Measurements from ENCODE around the gene ITCH.
"Not testable (repeated sequence)": the region's sequence is repeated elsewhere in the genome, so short reads cannot be mapped to it uniquely, and the experiment has no call there.

The ITCH gene

DNA sequence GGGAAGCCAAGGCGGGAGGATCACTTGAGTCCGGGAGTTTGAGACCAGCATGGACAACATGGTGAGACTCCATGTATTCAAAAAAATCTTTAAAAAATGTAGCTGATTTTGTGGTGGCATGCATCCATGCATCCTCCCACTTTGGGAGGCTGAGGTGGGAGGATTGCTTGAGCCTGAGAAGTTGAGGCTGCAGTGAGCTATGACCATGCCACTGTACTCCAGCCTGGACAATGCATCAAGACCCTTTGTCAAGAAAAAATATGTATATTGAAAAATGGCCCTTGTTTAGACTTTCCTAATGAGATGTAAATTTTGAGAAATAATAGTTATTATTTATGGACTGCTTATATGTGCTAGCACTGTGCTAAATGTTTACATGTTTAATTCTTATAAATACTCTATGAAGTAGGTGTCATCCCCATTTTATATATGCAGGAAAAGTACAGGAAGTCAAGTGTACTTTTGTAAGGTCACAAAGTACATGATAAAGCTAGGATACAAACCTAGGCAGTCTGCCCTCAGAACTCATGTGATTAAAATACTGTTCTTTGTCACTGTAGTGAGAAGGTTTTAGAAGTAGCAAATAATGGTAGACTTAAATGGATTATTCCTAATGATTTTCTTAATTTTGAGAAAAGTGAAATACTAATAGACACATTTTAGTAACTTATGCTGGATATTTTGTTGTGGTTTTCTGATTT lies 58.8 kb downstream of the ITCH start:
- no peak for DNase-seq

DNA sequence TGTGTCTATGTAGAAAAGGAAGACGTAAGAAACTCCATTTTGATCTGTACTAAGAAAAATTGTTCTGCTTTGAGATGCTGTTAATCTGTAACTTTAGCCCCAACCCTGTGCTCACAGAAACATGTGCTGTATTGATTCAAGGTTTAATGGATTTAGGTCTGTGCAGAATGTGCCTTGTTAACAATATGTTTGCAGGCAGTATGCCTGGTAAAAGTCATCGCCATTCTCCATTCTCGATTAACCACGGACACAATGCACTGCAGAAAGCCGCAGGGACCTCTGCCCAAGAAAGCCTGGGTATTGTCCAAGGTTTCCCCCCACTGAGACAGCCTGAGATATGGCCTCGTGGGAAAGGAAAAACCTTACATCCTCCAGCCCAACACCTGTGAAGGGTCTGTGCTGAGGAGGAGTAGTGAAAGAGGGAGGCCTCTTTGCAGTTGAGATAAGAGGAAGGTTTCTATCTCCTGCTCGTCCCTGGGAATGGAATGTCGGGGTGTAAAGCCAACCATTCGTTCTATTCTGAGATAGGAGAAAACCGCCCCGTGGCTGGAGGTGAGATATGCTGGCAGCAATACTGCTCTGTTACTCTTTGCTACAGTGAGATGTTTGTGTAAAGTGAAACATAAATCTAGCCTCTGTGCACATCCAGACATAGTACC lies 62.1 kb downstream of the ITCH start:
- DNase-seq, result not testable (repeated sequence)

DNA sequence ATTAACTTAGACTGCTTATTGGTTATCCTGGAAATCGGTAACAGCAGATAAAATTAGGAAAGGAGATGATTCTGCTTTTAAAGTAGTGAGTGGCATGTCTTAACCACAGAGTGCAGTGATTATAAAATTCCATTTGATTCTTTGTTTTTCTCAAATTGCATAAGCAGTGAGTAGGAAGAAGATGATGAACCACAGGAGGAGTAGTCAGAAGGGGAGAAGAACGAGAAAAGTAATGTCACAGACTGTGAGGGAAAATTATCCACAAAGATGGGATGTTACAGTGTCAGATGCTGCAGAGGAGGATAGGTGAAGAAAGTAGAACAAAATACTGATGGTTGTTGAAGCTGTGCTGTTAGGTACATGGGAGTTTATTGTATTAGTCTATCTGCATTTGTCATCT lies 63.0 kb downstream of the ITCH start:
- DNase-seq, result no peak

DNA sequence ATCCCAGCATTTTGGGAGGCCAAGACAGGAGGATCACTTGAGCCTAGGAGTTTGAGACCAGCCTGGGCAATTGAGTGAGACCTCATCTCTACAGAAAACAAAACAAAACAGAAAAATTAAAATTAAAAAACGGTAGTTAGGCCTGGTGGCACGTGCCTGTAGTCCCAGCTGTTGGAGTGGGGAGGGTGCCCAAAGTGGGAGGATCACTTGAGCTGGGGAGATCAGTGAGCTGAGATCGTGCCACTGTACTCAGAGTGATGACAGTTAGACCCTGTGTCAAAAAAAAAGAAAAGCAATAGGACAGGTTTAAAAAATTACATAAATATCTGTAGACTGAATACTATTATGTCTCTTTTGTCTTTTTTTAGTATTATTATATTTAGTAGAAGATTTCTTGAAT lies 64.3 kb downstream of the ITCH start:
- DNase-seq, result no peak

DNA sequence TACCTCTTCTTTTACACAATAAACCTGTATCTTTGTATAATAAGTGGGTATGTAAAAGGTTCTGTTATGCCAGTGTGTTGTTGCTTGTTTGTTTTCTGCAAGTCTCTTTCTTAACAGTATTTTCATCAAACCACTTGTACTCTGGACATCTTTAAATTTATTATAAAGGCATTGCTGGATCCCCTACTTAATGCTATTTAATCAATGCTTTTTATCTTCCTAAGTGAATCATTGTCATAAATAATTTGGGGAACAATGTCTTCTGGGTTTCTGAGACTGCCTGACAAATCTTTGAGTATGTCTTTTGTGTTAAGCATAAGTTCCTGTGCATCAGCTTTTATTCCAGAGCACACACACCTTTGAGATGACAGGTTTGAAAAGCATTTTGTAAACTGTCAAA lies 64.7 kb downstream of the ITCH start:
- DNase-seq, result no peak

DNA sequence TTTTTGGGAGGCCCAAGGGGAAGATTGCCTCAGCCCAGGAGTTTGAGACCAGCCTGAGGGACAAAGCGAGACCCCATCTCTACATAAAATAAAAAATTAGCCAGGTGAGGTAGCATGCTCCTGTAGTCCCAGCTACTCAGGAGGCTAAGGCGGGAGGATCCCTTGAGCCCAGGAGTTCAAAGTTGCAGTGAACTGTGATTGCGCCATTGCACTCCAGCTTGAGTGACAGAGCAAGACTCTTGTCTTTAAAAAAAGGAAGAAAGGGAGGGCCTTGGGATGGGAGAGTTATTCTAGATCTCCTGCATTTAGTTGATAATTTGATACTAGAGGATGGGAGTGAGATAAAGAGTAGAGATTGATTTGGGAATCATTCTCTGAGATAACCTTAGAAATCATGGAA lies 68.1 kb downstream of the ITCH start:
- DNase-seq, result no peak

DNA sequence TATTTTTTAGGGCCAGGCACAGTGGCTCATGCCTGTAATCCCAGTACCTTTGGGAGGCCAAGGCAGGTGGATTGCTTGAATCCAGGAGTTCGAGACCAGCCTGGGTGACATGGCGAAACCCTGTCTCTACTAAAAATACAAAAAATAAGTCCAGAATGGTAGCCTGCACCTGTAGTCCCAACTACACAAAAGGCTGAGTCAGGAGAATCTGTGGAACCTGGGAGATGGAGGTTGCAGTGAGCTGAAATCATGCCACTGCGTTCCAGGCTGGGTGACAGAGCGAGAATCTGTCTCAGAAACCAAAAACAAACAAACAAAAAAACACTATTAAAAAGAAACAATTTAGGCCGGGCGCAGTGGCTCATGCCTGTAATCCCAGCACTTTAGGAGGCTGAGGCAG lies 69.6 kb downstream of the ITCH start:
- DNase-seq, result not testable (repeated sequence)

DNA sequence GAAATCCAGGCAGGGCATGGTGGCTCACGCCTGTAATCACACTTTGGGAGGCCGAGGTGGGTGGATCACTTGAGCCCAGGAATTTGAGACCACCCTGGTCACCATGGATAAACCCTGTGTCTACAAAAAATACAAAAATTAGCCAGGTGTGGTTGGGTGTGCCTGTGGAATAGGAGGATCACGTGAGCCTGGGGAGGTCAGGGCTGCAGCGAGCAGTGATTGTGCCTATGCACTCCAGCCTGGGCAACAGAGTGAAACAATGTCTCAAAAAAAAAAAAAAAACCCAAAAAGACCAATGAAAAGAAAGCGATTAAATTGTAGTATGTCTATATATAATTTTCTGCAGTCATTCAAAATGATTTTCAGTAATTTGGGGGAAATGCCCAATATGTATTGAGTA lies 70.3 kb downstream of the ITCH start:
- no peak for DNase-seq

DNA sequence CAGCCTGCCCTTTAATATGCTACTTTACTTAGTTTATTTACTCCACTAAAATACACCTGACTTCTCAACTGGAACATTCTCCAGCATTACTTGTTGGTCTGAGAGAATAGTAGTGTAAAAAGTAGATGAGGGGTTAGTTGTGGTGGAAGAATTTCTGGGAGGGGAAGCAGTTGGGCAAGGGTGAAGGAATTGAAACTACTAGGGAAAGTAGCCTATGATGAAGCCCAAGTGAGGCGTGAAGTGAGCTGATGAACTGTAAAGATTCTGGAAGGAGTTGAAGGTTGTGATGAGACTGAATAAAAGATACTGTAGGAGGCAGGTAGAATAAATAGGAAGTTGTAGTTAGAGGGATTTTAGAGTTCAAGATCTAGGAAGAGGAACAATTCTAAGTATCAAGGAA lies 72.5 kb downstream of the ITCH start:
- DNase-seq, result no peak

DNA sequence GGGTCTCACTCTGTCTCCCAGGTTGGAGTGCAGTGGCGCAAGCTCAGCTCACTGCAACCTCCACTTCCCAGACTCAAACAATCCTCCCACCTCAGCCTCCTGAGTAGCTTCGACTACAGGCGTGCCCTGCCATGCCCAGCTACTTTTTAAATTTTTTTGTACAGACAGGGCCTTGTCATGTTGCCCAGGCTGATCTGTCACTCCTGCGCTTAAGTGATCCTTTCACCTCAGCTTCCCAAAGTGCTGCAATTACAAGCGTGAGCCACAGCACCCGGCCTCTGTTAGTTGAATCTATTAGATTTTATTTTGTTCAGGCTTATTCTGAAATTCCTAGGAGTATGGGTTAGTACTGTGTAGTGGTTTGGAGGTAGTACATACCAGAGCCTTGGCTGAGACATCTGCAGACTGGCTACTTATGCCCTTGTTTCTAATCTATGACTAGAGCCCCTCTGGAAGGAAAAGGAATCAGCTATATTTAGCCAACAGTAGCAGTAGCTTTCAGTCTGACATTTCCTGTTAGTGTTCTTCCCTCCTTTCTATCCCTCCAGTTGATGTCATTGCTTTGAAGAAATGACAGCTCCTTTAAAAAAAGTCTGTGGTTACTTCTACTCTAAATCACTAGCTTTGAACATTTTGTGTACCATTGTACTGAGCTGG lies 74.4 kb downstream of the ITCH start:
- DNase-seq, result no peak

DNA sequence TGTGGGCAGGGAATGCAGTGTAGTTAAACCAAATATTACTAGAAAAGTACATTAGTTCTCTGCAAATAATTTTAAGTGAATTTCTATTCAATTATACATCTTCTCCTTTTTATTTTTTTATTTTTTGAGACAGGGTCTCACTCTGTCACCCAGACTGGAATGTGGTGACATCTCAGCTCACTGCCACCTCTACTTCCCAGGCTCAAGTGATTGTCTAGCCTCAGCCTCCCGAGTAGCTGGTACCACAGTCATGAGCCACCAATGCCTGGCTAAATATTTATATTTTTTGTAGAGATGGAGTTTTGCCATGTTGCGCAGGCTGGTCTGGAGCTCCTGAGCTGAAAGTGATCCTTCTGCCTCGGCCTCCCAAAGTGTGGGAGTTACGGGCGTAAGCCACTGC lies 76.1 kb downstream of the ITCH start:
- DNase-seq, result no peak

DNA sequence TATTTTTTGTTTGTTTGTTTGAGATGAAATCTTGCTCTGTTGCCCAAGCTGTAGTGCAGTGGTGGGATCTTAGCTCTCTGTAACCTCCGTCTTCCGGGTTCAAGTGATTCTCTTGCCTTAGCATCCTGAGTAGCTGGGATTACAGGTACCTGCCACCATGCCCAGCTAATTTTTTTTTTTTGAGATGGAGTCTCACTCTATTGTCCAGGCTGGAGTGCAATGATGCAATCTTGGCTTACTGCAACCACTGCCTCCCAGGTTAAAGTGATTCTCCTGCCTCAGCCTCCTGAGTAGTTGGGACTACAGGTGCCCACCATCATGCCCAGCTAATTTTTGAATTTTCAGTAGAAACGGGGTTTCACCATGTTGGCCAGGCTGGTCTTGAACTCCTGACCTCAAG lies 78.3 kb downstream of the ITCH start:
- DNase-seq, result not testable (repeated sequence)

DNA sequence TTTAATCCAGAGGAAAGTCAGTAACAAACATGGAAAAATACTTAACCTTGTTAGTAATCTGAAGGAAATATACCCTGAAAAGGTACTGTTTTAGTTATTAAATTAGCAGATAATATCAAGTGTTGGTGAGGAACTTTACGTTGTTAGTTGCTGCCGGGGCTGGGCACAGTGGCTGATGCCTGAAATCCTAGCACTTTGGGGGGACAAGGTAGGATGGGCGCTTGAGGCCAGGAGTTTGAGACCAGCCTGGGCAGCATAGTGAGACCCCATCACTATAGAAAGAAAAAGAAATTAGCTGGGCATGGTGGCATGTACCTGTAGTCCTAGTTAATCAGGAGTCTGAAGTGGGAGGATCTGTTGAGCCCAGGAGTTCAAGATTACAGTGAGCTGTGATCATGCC lies 80.5 kb downstream of the ITCH start:
- DNase-seq, result no peak

DNA sequence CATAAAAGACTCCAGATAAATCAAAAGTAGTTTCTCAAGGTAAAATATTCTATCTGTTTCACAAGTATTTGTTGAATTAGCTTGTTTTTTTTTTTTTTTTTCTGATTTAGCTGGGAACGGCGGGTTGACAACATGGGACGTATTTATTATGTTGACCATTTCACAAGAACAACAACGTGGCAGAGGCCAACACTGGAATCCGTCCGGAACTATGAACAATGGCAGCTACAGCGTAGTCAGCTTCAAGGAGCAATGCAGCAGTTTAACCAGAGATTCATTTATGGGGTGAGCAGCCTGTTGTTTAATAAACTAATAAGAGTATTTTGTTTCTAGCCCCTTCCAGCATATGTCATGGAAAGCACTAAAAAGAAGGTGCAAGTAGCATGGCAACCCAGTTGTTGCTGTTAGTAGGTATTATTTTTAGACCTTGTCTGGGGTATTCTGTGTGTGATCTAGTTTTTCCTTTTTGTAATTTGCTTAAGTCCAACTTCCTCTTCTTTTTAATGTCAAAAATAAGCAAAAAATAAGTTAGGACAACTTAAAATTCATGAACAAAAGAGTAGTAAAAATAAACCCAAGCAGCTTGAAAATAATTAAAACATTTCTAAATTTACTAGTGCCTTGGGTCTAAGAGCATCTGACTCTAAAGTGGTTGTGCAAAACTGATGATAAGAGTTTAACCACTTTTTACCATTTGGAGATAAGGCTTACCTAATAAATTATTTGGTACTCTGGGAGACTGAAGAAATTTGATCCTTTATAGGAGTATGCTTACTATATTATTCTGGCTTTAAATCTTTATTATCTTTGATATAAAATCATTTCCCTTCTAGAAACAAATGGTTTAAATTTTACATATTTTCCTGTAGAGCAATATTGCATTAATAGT lies 82.3 kb downstream of the ITCH start:
- DNase-seq, result no peak

DNA sequence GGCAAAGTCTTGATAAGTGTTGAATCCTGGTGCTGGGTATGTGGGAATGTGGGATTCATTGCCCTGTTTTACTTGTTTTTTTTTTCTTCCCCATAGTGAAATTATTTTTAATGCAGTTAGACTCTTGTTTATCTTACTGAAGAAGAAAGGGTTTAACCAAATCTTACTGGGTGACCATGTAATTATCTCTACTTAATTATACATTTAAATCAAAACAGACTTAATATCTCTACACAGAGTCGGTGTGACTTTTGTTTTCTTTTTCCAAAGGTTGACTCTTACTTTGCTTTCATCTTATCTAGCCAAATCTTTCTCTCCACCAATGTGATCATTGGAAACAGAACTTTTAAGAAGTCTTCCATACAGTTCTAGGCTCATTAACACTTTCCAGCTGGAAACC lies 85.4 kb downstream of the ITCH start:
- DNase-seq, result no peak

DNA sequence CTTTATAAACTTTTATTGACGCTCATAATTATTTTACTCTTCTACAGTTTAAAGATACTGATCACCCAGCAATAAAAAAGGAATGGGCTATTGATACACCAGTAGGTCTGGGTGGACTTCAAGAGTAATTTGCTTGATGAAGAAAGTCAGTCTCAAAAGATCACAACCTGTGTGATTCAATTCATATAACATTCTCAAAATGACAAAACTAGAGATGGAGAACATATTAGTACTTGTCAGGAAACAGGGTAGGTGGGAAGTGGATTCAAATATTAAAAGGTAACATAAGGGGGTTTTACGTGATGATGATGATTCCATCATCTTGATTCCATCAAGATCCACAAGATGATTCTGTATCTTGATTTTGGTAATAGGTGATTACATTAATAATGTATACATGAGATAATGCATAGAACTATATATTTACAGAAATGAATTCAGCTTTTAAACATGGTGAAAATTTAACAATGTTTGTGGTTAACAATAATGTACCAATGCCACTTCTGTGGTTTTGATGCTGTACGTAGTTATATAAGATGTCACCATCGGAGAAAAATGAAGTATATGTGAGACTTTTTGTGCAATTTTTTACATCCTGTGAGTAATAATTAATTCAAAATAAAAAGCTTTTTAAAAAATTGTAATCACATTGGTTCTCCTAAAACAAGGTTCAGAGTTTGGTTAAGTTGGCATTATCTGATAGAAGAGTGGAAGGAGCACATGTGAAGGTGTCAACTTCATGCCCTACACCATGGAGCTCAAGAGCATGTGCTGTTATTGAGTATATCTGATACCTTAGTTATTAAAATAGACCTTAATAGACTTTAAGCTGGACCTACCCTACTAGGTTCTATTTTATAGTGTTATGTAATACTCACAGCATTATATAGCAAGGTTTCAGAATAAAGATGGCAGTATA lies 86.9 kb downstream of the ITCH start:
- no peak for DNase-seq

DNA sequence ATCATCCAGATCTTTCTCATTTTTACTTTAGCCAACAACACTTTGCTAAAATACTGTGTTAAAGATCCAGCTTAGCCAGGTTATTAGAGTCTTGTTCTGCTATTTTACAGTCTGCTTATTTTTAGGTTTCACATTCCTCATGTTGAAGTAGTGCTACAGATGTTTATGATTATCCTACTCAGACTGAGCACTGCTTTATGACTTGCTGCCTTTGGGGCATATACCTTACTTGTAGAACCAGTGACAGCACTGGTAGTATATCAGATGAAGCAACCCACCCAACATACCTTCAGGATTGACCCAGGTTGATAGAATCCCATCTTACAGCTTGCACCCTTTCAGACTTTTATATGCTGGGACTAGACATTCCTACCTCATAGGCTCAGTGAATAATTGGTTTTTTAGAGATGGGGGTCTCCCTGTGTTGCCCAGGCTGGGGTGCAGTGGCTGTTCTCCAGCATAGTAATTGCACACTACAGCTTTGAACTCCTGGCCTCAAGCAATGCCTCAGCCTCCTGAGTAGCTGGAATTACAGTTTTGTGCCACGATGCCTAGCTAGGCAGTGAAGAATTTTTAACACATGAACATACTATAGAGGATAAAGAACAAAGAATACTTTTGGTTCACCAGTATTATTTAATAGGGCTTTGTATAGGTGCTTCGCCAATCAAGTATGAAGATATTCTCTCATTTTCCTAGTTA lies 89.4 kb downstream of the ITCH start:
- DNase-seq, result no peak

DNA sequence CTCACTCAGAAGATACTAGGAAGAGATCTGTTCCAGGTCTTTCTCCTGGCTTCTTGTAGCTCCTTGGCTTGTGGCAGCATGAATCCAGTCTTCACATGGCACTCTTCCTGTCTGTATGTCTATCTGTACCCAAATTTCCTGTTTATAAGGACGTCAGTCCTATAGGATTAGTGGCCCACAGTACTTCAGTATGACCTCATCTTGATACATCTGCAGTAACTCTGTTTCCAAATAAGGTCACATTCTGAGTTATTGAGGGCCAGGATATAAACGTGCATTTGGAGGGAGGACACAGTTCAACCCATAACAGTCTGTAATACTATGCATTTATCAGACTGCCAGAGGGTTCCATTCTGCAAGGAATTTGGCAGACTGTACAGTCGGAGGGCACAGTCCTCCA lies 95.6 kb downstream of the ITCH start:
- no peak for DNase-seq

DNA sequence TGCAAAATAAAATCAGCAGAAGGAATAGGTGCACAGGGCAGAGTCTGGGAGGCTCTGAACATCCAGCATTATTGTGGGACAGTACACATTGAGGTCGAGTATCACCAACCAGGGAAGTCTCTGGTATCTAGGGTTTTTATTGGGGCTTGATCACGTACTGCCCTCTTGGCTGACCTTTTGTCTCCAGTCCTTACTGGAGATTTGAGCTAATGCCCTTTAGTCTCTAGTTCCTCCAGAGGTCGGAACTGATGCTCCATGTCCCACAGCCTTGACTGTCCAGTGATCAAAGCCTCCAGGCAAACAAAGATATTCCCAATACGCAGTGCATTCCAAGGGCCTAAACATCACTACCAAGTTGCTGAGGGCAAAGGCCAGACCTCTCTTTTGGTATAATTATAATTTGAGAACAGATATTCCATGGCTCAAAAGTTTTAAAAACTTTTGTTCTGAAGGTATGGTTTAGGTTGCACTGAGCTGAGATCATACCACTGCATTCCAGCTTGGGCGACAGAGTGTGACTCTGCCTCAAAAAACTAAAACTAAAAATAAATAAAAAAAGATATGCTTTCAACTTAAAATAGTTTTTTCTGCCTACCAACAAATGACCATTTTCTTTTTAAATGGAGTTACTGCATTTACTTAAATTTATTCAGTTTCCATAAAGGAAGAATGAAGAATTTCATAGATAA lies 96.3 kb downstream of the ITCH start:
- DNase-seq, result no peak

DNA sequence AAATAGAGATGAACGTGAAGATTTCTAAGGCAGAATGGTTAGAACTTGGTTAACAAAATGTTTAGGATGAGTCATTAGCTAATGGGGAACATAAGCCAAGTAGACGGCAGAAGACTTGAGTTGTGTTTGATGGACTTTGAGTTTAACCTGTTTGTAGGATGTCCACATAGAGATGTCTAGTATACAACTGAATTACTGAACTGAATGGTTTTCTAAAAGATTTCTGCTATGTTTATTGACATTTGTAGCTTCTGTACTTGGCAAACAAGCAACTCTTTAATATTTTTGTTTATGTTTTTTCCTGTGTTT lies 98.7 kb downstream of the ITCH start:
- no peak for DNase-seq

DNA sequence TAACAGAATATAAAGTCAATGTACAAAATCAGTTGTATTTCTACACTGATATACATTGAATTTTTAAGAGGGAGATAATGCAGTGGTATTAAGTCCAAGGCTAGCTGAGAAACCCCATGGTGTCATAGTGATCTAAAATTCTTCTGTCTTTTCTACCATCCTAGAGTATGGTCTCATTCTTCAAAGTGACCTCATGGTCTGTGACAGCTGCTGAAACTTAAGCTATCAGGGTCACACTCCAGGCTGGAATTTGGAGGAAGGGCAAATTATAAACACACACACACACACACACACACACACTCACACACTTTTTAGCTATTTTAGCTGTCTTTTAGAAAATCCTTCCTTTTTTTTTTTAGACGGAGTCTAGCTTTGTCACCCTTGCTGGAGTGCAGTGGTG lies 105.9 kb downstream of the ITCH start:
- no peak for DNase-seq

Measured in SW 1271 (cell line).